GM18868 (cell line): ENCODE data around the gene TMEM214.

ENCODE experiments used
- ATAC-seq: cut with Tn5 transposase; IDR thresholded peaks from one replicate; pipeline ENCODE4 v1.9.1; 2021; ENCODE audit warnings: mild to moderate bottlenecking, moderate library complexity; ENCODE audit not compliant: unreplicated experiment

The TMEM214 gene

GRCh38 chr2:27038631-27039339, 6.0 kb downstream of the TMEM214 start:
- no peak for ATAC-seq

GRCh38 chr2:27039426-27039825, 6.7 kb downstream of the TMEM214 start:
- no peak for ATAC-seq

- no peak for ATAC-seq
These were observed 7.1 kb downstream of the TMEM214 start for GRCh38 chr2:27039871-27040270.

GRCh38 chr2:27040282-27040681, 7.5 kb downstream of the TMEM214 start:
- ATAC-seq = no peak

- ATAC-seq = peak; percentile 42
These were observed 9.0 kb downstream of the TMEM214 start for GRCh38 chr2:27041752-27042151.

- peak; percentile 85 for ATAC-seq
These were observed 9.4 kb downstream of the TMEM214 start for GRCh38 chr2:27042159-27042661.

GRCh38 chr2:27042985-27043634, 10.3 kb downstream of the TMEM214 start:
- no peak for ATAC-seq

GRCh38 chr2:27049422-27050280, 16.9 kb downstream of the TMEM214 start:
- peak; percentile 30 for ATAC-seq

GRCh38 chr2:27050281-27050995, 17.7 kb downstream of the TMEM214 start:
- ATAC-seq = peak; percentile 50

GRCh38 chr2:27050996-27051901, 18.5 kb downstream of the TMEM214 start, which contains the start of gene AGBL5:
AGBL5 (plus strand) TSS chr2:27051668; CDS start chr2:27052959, 1,291 bp downstream.
- peak; percentile 67 for ATAC-seq

- ATAC-seq = no peak
These were observed 19.3 kb downstream of the TMEM214 start for GRCh38 chr2:27051902-27052645.

- no peak for ATAC-seq
These were observed 20.6 kb downstream of the TMEM214 start for GRCh38 chr2:27053321-27053720.

- no peak for ATAC-seq
These were observed 21.0 kb downstream of the TMEM214 start for GRCh38 chr2:27053776-27054175.

GRCh38 chr2:27054721-27055120, 22.0 kb downstream of the TMEM214 start:
- no peak for ATAC-seq

GRCh38 chr2:27057184-27057583, 24.4 kb downstream of the TMEM214 start:
- ATAC-seq = no peak

GRCh38 chr2:27058210-27058609, 25.4 kb downstream of the TMEM214 start:
- ATAC-seq = no peak

- ATAC-seq = no peak
These were observed 26.5 kb downstream of the TMEM214 start for GRCh38 chr2:27059141-27059820.

GRCh38 chr2:27060323-27060722, 27.6 kb downstream of the TMEM214 start:
- ATAC-seq = no peak
